HG03469 (cell line): ENCODE data around the gene ZBTB6.

Experiments
- ATAC-seq: cut with Tn5 transposase; IDR thresholded peaks from one replicate; pipeline ENCODE4 v1.9.1; 2021; ENCODE audit warnings: mild to moderate bottlenecking, moderate library complexity, moderate number of reproducible peaks; ENCODE audit not compliant: unreplicated experiment

The ZBTB6 gene

DNA sequence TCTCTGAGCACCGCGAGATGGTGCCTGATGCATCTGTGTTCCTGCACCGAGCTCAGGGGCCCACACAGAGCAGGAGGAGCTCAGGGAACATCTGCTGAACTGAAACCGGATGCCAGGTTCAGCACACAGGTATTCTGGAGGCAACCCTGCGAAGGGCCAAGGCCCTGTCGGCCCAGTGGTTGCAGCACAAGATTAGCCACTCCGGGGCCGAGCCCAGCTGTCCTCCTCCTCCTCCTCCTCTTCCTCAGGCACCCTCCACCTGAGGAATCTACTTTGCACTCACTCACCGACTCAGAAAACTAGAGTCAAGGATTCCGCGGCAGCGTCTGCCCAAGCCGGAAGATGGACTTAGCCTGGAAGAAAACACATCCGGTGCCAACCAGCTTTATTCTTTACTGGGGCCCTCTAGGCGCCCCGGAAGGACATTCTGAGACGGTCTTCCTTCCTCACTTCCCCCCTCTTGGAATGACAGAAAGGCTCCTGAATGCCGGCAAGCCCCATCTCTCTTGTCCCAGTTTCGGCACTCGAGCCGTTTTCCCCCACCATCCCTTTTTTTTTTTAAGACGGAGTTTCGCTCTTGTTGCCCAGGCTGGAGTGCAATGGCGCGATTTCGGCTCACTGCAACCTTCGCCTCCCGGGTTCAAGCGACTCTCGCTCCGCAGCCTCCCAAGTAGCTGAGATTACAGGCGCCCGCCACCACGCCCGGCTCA lies at the start of gene ZBTB6:
TSS of gene ZBTB6 (minus strand) at position 360 of the 710 bp plus-strand sequence. CDS start 1,251 bp downstream, outside the sequence.
- ATAC-seq: peak; percentile 88

GRCh38 chr9:122961139-122961538 lies 48.0 kb upstream of the ZBTB6 start:
- ATAC-seq: no peak

GRCh38 chr9:122955961-122956360 lies 42.8 kb upstream of the ZBTB6 start:
- no peak for ATAC-seq

- no peak for ATAC-seq
These were observed 41.1 kb upstream of the ZBTB6 start for GRCh38 chr9:122954253-122954691.

DNA sequence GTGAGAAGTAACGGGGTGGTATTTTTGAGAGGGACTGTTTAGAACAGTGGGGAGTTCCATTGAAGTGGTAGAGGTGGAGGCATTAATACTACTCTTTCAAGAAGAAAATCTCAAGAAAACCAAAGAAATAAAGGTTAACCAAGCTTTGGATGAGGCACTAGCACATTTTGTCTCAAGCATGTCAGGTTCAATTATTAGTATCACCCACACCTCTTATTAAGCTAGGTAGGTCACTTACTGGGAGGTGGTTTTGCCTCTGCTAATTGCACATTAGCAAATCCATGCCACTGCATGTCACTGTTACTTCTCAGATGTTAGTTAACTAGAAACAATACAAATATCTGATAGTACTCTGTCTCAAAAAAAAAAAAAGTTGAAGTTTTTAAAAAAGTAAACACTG lies 37.9 kb upstream of the ZBTB6 start:
- no peak for ATAC-seq

- no peak for ATAC-seq
These were observed 37.1 kb upstream of the ZBTB6 start for GRCh38 chr9:122950263-122950662.

- no peak for ATAC-seq
These were observed 36.6 kb upstream of the ZBTB6 start for GRCh38 chr9:122949696-122950095.

DNA sequence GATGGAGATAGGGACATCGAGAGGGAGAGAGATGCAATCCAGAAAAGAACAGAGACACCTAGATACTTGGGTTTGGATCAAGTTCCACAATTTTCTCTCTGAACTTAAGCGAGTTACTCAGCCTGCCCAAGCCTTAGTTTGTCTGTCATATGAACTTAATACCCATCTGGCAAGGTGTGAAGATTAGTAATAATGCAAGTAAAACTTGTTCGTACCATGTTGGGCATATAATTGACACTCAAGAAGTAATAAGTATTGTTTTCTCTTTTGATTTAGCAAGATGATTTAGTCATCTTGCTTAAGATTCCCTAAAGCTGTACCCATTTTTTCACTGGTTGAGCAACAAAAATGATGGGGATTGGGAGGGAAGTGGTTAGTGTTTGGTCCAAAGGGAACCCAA lies 35.2 kb upstream of the ZBTB6 start:
- no peak for ATAC-seq

DNA sequence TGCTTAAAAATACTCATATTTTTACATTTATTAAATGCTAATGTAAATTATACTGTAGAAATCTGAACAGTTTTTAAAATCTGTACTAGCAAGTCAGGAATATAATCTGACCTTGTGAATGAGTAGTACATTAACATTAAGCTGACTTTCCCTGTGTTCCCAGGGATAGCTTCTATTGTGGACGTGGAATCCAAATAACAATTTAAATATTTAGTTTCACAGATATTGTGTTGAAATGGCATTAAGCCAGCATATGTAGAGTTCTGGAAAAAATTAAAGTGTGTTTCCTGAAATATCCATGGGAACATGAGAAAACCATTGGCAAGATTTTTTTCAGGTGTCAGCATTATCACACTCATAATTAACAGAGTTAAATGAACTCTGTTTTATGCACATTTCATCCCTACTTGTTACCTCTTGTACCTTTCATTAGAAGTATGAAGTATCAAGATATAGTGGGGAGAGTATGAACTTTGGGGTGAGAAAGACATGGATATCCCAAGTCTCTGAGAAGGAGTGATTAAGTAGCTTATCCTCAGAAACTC lies 33.4 kb upstream of the ZBTB6 start:
- no peak for ATAC-seq

GRCh38 chr9:122944960-122945888 lies 32.1 kb upstream of the ZBTB6 start:
- no peak for ATAC-seq

DNA sequence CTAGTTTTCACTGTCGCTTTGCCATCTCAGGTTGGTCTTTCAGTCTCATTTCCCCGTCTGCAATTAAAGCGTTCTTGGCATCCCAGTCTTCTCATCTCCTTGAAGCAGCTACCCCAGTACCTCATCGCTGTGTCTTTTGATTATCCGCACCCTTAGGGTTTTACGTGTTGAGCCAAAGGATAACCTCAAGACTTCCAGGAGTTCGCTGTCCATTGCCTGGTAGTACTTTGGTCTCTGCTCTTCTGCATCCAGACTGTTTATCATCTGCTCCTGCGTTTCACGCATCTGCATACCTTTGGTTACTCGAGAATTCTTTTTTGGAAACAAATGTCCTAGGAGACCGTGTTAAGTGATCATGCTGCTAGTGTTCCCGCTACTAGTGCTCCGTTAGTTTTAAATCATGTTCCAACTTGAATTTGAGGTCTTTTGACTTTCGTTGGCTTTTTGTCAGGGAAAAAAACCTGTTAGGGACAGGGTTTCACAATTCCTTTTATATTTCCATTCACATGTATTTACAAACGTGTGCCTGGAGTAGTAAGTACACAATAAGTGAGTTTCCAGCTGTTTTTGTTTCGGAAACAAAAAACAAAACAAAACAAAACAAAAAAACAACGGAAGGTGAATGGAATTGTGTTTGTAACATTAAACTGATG lies 28.6 kb upstream of the ZBTB6 start:
- ATAC-seq: no peak

DNA sequence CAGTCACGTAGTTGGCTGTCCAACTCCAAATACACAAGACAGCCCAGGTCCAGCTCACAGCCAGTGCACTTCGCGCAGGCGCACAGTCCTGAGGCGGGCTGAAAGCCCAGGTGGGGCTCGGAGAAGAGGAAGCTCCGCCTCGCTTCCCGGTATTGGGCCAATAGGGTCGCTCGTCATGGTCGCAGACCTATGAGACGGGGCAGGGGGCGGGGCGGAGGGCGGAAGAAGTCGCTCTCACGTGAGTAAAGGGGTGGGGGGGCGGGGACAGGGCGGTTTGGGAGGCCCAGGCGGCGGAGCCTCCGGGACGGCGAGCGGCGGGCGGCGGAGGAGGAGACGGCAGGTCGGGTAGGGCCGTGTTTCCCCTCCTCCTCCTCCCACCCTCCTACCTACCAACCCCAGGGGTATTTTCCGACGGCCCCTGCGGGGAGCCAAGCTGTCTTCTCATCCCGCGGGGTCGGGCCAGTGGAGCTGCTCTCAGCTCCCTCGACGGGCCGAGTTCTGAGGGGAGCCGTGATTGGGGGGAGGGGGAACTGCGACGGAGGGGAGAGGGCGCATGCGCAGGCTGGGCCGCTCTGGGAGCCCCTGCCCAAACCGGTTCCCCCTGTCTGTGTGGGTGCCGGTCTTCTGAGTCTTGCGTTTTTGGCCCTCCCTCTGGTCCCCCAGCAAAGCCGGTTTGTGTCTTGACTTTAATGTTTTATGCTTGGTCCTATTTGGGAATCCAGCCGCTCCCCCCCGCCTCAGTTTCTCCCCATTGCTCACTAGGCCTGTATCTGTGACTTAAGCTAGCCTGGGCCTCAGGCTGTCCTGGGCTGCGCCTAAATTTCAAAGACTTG lies 27.8 kb upstream of the ZBTB6 start, which contains the start of gene RABGAP1:
TSS of gene RABGAP1 (plus strand) at position 272 of the 833 bp plus-strand sequence. CDS start 16,040 bp downstream, outside the sequence.
- ATAC-seq: peak; percentile 95

GRCh38 chr9:122940454-122940748 lies 27.3 kb upstream of the ZBTB6 start:
- ATAC-seq: no peak

DNA sequence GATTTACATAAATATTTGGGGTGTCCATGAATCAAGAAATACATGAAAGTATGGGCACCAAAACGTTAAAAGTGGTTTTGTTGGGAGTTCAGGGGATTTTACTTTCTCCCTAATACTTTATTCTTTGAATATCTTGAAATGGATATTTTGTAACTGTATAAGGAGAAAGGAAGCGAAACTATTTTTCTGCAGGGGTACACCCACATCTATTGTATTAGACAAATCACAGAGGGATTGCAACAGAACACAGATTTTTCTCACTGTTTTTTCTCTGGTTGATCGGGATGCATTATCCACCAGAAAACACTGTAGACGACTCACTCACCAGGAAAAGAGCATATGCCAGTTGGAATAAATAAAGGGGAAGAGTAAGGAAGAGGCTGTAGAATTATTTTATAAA lies 26.5 kb upstream of the ZBTB6 start:
- ATAC-seq: no peak

GRCh38 chr9:122936883-122937282 lies 23.8 kb upstream of the ZBTB6 start:
- ATAC-seq: no peak

DNA sequence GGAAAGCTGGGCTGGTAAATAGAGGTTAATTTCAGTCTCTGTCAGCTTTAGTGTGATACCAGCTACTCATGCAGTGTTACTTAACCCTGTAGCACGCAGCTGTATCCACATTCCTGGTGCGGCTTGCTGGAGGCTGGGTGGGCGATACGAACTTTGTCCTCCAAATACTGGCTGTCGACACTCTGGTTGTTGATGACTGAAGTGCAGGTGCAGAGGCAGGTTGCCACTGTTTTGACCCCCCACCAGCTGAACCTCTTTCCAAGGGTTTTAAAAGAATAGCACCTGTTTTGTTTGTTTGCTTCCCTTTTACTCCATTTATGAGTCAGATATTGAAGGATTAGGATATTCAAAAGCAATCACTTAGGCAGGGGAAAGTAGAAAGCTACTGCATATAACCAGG lies 23.3 kb upstream of the ZBTB6 start:
- no peak for ATAC-seq

- ATAC-seq: peak; percentile 86
These were observed 18.4 kb upstream of the ZBTB6 start, which contains the start of gene ZBTB26 for GRCh38 chr9:122931226-122932121. ZBTB26 (minus strand) TSS chr9:122931512; CDS start chr9:122919934, 11,578 bp downstream.

DNA sequence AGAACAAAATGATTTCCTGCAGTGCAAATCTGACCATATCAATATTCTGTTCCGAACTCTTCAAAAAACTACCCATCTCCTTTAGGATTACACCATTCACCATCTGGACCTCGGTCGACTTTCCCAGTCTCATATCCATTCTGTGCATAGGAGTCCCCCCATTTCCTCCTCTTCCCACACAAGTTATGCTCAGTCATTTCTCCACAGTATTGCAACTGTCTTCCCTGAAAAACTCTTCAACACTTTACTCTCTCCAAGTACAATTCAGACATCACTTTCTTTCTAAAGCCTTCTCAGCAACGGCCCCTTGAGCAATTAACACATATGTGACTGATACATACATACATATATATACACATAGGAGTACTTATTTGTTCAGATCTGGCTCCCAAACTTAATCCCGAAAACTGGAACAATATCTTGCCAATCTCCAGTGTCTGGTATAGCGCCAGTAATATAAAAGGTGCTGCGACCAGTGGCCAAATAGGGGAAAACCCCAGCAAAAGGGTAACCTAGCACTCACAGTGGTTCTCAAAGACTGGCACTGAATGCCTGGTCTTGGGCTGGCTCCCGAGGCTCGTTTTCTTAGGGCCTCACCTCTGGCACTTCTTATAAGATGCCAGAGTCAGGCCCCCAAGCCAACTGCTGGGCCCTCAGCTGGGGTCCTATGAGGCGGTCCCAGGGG lies 17.6 kb upstream of the ZBTB6 start:
- ATAC-seq: no peak
